Stimulated activated effector memory CD8-positive, alpha-beta T cell treated with anti-CD3 and anti-CD28 coated beads, Interleukin-12 subunit alpha, Interleukin-12 subunit beta, amount 100 ng/mL, for 72 hours (primary cell): ENCODE measurements around the gene GPBAR1.

ENCODE experiments used
- ATAC-seq: fragments of 150-1000 bp; cut with Tn5 transposase; 2 replicates; pipeline ENCODE4 v1.10.0; 2021
- DNase-seq, 2 donors: peaks; one replicate each; pipeline ENCODE4 v3.0.0; 2021 to 2022; ENCODE audit warnings: low spot score in 2 of 2
- H3K27ac Mint-ChIP-seq: one replicate; pipeline ENCODE4 v1.8.0; 2022; ENCODE audit warnings: mild to moderate bottlenecking, mixed read lengths
- H3K36me3 Mint-ChIP-seq: one replicate; pipeline ENCODE4 v1.8.0; 2022; ENCODE audit warnings: mild to moderate bottlenecking, mixed read lengths
- H3K4me1 Mint-ChIP-seq: one replicate; pipeline ENCODE4 v1.8.0; 2022; ENCODE audit warnings: mixed read lengths
- H3K4me3 Mint-ChIP-seq: one replicate; pipeline ENCODE4 v1.8.0; 2022; ENCODE audit warnings: mild to moderate bottlenecking, mixed read lengths
- H3K9me3 Mint-ChIP-seq: one replicate; pipeline ENCODE4 v1.8.0; 2022; ENCODE audit warnings: mixed read lengths

GPBAR1 gene

DNA sequence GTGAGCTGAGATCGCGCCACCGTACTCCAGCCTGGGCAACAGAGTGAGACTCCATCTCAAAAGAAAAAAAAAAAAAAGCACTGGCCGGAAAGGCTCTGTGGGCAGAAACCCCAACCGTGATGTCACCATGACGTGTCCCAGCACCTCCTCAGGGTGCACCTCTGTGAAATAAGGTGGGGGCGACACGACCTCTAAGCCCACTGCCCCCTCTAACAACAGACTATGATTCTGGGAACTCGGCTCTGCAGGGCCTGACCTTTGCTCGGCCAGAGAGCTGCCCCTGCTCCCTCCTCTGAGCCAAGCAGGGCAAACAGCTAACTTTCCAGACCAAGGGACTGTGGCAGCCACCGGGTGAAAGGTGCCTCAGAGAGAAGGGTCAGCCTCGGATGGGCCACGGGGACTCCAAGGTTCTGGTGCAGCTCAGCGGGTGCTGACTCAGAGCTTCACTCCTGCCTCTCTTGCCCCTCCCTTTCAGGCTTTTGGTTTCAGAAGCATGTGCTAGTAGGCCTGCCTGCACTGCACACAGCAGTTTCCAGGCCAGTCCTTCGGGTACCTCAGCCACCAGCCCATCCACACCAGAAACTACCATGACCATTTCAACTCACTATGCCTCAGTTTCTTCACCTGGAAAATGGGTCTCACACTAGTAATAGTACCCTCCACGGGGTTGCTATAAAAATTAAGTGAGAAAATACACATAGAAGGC, 23.4 kb downstream of the GPBAR1 start:
- ATAC-seq (peak; percentile 75), DNase-seq (peak; percentile 60 to 86)
- Mint-ChIP-seq H3K4me1 (peaks cover 88% of the 10 kb centered on the region), H3K9me3 (no peaks in the 10 kb centered on the region), H3K36me3 (peaks cover 84% of the 10 kb centered on the region), H3K27ac (peak overlapping the region; percentile 99), H3K4me3 (peak overlapping the region; percentile 89)

- Mint-ChIP-seq H3K4me3 (peak overlapping the region; percentile 89), H3K27ac (peak overlapping the region; percentile 99), H3K4me1 (peaks cover 91% of the 10 kb centered on the region), H3K9me3 (no peaks in the 10 kb centered on the region), H3K36me3 (peaks cover 71% of the 10 kb centered on the region)
- DNase-seq (no peak), ATAC-seq (no peak)
These were observed 24.8 kb downstream of the GPBAR1 start for GRCh38 chr2:218285604-218286003.

GRCh38 chr2:218286570-218287459, 26.0 kb downstream of the GPBAR1 start:
- Mint-ChIP-seq H3K9me3 (no peaks in the 10 kb centered on the region), H3K27ac (peak overlapping the region; percentile 99), H3K36me3 (peaks cover 59% of the 10 kb centered on the region), H3K4me3 (peak overlapping the region; percentile 89), H3K4me1 (peaks cover 94% of the 10 kb centered on the region)
- peak; percentile 62 to 90 for DNase-seq
- peak; percentile 85 for ATAC-seq

DNA sequence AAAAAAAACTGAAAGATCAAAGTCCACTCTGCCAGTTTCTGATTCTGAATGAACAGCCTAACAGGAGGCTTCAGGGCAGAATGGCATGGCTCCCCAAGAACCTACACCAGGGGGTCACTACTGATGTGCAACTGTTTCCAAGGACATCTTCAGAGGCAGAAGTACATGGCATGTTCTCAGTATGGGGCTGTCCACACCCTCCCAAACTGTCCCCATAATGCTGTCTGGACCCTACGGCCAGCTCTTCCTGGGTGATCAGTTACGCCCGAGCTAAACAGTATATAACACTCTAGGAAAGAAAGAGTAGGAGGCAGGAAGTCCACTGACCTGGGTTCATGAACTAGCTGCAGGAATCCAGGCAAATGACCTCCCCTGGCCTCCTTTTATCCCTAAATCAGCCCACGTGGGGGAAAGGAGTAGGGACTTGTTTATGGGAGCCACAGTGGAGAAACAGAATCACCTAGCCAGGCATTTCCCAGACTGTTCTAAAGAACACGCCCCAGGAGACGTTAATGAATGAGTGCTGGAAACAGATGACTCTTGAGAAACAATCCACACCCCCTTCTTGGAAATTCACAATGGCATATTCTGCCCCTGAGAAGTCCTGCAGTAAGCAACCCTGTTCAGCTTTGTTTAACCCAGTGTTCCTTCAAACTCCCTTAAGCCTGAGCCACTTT, 29.0 kb downstream of the GPBAR1 start:
- ATAC-seq = no peak
- Mint-ChIP-seq H3K27ac (peak overlapping the region; percentile 99), H3K4me3 (peak overlapping the region; percentile 88), H3K9me3 (no peaks in the 10 kb centered on the region), H3K36me3 (peaks cover 37% of the 10 kb centered on the region), H3K4me1 (peaks cover 75% of the 10 kb centered on the region)
- DNase-seq = no peak

GRCh38 chr2:218290316-218291261, 29.8 kb downstream of the GPBAR1 start:
- Mint-ChIP-seq H3K4me3 (peak overlapping the region; percentile 88), H3K9me3 (no peaks in the 10 kb centered on the region), H3K27ac (peak overlapping the region; percentile 99), H3K36me3 (peaks cover 28% of the 10 kb centered on the region), H3K4me1 (peaks cover 71% of the 10 kb centered on the region)
- DNase-seq (peak in 1 of 2 donors; percentile 66), ATAC-seq (no peak)

- ATAC-seq (no peak), DNase-seq (no peak)
- peaks cover 22% of the 10 kb centered on the region for H3K36me3 Mint-ChIP-seq
- peaks cover 62% of the 10 kb centered on the region for H3K4me1 Mint-ChIP-seq
- H3K9me3 Mint-ChIP-seq = no peaks in the 10 kb centered on the region
- peak overlapping the region; percentile 99 for H3K27ac Mint-ChIP-seq
- H3K4me3 Mint-ChIP-seq = peak overlapping the region; percentile 88
These were observed 30.7 kb downstream of the GPBAR1 start for GRCh38 chr2:218291318-218292047.

DNA sequence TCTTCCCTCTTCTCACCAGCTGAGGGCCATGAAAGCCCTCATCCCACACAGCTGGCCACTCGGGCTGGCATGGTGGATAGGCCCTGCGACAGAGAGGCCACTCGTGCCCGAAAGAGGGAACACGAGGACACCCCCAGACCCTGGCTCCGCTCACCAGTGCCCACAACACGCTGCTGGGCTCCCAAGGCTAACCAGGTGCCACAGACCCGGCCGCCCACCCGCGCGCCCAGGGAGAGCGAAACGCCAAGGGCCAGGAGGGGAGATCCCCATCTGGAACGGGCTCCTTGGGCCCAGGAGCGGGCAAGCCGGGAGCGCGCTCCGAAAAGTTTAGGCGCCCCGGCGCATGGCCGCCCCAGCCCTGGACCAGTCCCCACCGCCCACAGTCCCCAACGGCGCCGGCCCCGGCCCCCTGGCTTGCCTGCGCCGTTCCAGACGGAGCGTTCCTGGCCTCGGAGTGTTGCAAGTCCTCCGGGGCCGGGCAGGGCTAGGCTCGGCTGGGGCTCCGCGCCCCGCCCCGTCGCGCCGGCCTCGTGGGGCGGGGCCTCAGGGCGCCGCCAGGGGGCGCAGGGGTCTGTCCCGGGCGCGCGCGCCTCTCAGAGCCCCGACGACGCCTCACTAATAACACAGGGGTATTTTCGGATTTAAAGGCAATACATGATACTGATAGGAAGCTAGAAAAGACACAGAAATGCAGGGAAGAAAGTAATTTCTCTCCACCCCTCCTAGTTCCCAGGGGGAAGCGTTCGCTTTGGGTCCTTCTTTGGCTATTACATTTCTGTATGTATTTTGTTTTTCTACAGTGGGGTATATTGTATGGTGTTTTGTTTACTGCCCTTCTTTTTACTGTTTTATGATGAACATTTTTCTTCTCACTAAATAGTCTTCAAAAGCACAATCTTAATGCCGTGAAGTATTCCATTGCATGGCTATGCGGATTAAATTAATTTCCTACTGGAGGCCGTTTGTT, 31.5 kb downstream of the GPBAR1 start, which contains the start of gene TMBIM1:
TSS of gene TMBIM1 (minus strand) at position 456 of the 967 bp plus-strand sequence. CDS start 10,362 bp downstream, outside the sequence.
- DNase-seq (peak; percentile 87 to 90), ATAC-seq (peak; percentile 94)
- Mint-ChIP-seq H3K4me3 (peak within 1 kb of the TSS; percentile 88), H3K27ac (peak within 1 kb of the TSS; percentile 99), H3K4me1 (peaks cover 53% of the 10 kb centered on the region), H3K36me3 (peaks cover 14% of the 10 kb centered on the region), H3K9me3 (no peaks in the 10 kb centered on the region)

DNA sequence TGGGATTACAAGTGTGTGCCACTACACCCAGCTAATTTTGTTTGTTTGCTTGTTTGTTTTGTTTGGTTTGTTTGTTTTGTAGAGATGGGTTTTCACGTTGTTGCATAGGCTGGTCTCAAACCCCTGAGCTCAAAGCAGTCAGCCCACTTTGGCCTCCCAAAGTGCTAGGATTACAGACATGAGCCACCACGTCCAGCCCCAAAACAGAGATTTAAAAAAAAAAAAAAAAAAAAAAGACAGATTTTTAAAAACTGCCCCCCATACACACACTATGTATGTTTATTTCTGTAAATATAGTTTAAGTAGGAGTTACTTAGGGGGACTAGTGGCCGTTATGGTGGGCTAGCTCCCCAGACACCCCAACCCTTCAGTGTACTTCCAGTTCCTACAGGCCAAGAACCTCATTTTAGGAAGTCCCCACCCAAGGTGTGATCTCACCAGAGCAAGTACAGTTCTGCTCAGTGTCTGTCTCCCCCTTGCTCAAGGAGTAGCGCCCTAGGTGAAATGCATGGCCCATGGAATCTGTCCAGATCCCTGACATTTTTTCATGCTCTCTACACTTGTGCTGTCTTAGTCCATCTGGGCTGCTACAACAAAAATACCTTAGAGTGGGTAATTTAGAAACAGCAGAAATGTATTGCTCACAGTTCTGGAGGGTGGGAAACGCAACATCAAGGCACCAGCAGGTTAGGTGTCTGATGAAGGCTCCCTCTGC, 33.1 kb downstream of the GPBAR1 start:
- Mint-ChIP-seq H3K4me3 (peak overlapping the region; percentile 88), H3K9me3 (no peaks in the 10 kb centered on the region), H3K4me1 (peaks cover 39% of the 10 kb centered on the region), H3K27ac (no peak overlapping the region), H3K36me3 (peaks cover 5% of the 10 kb centered on the region)
- DNase-seq (no peak), ATAC-seq (no peak)

- H3K9me3 Mint-ChIP-seq = no peaks in the 10 kb centered on the region
- ATAC-seq = no peak
- H3K27ac Mint-ChIP-seq = no peak overlapping the region
- DNase-seq = no peak
- peaks cover 33% of the 10 kb centered on the region for H3K4me1 Mint-ChIP-seq
- H3K36me3 Mint-ChIP-seq = no peaks in the 10 kb centered on the region
- H3K4me3 Mint-ChIP-seq = no peak overlapping the region
These were observed 33.7 kb downstream of the GPBAR1 start for GRCh38 chr2:218294430-218295022.

DNA sequence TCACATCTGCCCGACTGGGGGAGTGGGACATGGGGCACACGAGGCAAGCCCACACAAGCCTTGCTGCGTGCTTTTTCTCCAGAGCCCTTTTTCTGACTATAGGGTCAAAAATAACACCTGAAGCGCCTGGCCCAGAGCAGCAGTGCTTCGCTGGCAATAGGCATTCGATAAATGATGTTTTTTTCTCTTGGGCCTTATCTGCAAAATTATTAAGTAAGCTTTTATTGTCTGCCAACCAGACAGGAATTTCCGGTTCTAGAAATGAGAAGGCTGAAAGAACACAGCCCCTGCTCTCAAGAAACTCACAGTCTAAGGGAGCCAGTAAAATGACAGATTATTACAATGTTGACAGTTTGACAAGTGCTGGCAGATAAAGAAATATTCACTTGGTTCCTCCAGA, 34.2 kb downstream of the GPBAR1 start:
- H3K36me3 Mint-ChIP-seq = no peaks in the 10 kb centered on the region
- DNase-seq = no peak
- H3K4me3 Mint-ChIP-seq = no peak overlapping the region
- H3K27ac Mint-ChIP-seq = peak overlapping the region; percentile 40
- ATAC-seq = no peak
- H3K9me3 Mint-ChIP-seq = no peaks in the 10 kb centered on the region
- peaks cover 28% of the 10 kb centered on the region for H3K4me1 Mint-ChIP-seq

DNA sequence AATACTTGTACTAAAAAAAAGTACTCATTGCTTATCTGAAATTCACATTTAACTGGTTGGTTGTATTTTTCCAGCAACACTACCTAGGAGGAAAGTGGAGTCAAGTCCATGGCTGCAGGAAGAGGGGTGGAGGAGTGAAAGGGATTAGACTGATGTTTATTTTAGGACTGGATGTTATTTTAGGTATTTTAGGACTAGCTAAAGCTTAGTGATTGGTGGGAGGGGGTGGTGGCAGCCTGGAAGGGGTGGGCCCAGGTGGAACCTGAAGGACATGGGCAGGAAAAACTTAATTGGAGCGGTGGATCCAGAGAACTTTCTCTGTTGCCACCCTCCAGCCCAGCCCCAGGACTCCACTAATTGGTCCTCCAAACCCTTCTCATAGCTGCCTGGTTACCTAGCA, 35.4 kb downstream of the GPBAR1 start:
- peaks cover 17% of the 10 kb centered on the region for H3K4me1 Mint-ChIP-seq
- H3K9me3 Mint-ChIP-seq = no peaks in the 10 kb centered on the region
- DNase-seq (no peak), ATAC-seq (no peak)
- no peak overlapping the region for H3K4me3 Mint-ChIP-seq
- no peak overlapping the region for H3K27ac Mint-ChIP-seq
- no peaks in the 10 kb centered on the region for H3K36me3 Mint-ChIP-seq

DNA sequence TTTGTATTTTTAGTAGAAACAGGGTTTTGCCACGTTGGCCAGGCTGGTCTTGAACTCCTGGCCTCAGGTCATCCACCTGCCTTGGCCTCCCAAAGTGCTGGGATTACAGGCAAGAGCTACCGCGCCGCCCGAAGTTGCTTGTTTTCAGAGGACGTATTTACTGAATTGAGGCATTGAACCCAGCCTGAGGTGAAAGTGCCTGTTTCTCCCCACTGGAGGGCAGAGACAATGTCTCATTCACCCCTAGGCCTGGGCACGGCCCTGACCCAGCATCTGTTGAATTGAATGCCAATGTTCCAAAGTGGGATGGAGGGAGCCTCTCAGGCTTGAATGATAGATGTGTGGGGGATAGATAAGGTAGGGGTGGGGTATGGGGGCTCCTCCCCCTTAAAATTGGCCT, 36.0 kb downstream of the GPBAR1 start:
- Mint-ChIP-seq H3K36me3 (no peaks in the 10 kb centered on the region), H3K27ac (no peak overlapping the region), H3K4me1 (peaks cover 19% of the 10 kb centered on the region), H3K9me3 (no peaks in the 10 kb centered on the region), H3K4me3 (no peak overlapping the region)
- no peak for ATAC-seq
- DNase-seq = no peak
